NCI-H2196 treated with DMSO at 0.1 percent for 48 hours (cell line): ENCODE results near the gene NUDT1.

ENCODE experiments used
- DNase-seq: peaks from one replicate; lab custom pipeline; 2025; ENCODE audit not compliant: unreplicated experiment; lab: John Stamatoyannopoulos, UW

NUDT1 gene

GRCh38 chr7:2241580-2242540, at the start of gene NUDT1, which contains the start of gene MRM2:
TSS of gene NUDT1 (plus strand) at chr7:2242226. CDS start at chr7:2244575, 2,349 bp downstream.
TSS of gene MRM2 (minus strand) at chr7:2242205. CDS start at chr7:2242169, 36 bp downstream.
- DNase-seq: peak; percentile 74

- DNase-seq: peak; percentile 77
Measured at GRCh38 chr7:2192831-2193534, 49.0 kb upstream of the NUDT1 start.

GRCh38 chr7:2193575-2194305, 48.3 kb upstream of the NUDT1 start:
- DNase-seq: no peak

GRCh38 chr7:2195400-2196246, 46.4 kb upstream of the NUDT1 start:
- DNase-seq: peak; percentile 58

GRCh38 chr7:2196381-2197378, 45.3 kb upstream of the NUDT1 start:
- no peak for DNase-seq

- DNase-seq: no peak
Measured at GRCh38 chr7:2197436-2198155, 44.4 kb upstream of the NUDT1 start.

- peak; percentile 92 for DNase-seq
Measured at GRCh38 chr7:2198206-2198605, 43.8 kb upstream of the NUDT1 start.

GRCh38 chr7:2198760-2199159, 43.3 kb upstream of the NUDT1 start:
- no peak for DNase-seq

- DNase-seq: no peak
Measured at GRCh38 chr7:2199528-2199927, 42.5 kb upstream of the NUDT1 start.

GRCh38 chr7:2199956-2200583, 42.0 kb upstream of the NUDT1 start:
- no peak for DNase-seq

- DNase-seq: no peak
Measured at GRCh38 chr7:2200584-2200980, 41.4 kb upstream of the NUDT1 start.

GRCh38 chr7:2201128-2201527, 40.9 kb upstream of the NUDT1 start:
- no peak for DNase-seq

- no peak for DNase-seq
Measured at GRCh38 chr7:2201686-2202360, 40.2 kb upstream of the NUDT1 start.

- DNase-seq: no peak
Measured at GRCh38 chr7:2202361-2202761, 39.7 kb upstream of the NUDT1 start.

GRCh38 chr7:2202901-2203765, 38.9 kb upstream of the NUDT1 start:
- DNase-seq: no peak

GRCh38 chr7:2203766-2204300, 38.2 kb upstream of the NUDT1 start:
- no peak for DNase-seq
